ENCODE measurements around the gene KRT71. TPM values are rescaled to one million over a fixed set of nuclear protein-coding genes. Genes with fewer than 3 reads are reported as not detected.

Gene KRT71
- not detected for total RNA-seq
- long read RNA-seq, result 0 reads

- H3K27me3 ChIP-seq (ENCODE audit: low read depth), result peaks cover 11% of the 10 kb centered on the region
- intact Hi-C loops (cut with DNase I), result no loop called here
- H3K4me1 ChIP-seq, result no peaks in the 10 kb centered on the region
- TF ChIP-seq, protein P1, sequence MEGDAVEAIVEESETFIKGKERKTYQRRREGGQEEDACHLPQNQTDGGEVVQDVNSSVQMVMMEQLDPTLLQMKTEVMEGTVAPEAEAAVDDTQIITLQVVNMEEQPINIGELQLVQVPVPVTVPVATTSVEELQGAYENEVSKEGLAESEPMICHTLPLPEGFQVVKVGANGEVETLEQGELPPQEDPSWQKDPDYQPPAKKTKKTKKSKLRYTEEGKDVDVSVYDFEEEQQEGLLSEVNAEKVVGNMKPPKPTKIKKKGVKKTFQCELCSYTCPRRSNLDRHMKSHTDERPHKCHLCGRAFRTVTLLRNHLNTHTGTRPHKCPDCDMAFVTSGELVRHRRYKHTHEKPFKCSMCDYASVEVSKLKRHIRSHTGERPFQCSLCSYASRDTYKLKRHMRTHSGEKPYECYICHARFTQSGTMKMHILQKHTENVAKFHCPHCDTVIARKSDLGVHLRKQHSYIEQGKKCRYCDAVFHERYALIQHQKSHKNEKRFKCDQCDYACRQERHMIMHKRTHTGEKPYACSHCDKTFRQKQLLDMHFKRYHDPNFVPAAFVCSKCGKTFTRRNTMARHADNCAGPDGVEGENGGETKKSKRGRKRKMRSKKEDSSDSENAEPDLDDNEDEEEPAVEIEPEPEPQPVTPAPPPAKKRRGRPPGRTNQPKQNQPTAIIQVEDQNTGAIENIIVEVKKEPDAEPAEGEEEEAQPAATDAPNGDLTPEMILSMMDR (IDR thresholded peaks at IDR 0.05), result no peak
- H3K9me3 ChIP-seq, result no peaks in the 10 kb centered on the region
- ATAC-seq (no peak), DNase-seq (no peak)
- H3K36me3 ChIP-seq, result no peaks in the 10 kb centered on the region
- no peak within 1 kb of the TSS for H3K27ac ChIP-seq
- no peak within 1 kb of the TSS for H3K4me3 ChIP-seq
Observed at GRCh38 chr12:52552681-52553195, at the start of gene KRT71. Gene KRT71, minus strand, starts transcription at chr12:52553145. Its CDS starts 68 bp downstream, at chr12:52553077.

DNA sequence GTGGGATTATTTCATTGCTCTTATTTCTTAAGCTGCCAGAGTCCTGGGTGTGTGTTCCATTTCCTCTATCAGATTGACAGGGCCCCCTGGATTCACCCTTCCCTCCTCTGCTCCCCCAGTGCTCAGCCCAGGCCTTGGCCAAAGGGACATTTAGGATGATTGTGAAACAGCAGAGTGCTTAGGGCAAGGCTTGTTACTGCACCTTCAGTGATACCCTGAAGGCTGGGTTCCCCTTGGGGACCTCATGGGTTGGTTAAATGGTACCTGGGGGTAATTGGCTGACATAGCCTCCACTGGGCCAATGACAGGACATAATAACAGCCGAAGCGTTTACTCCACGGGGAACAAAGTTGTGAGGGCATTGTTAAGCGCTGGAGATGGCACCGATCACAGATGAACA, 49.6 kb upstream of the KRT71 start:
- peaks cover 35% of the 10 kb centered on the region for H3K27me3 ChIP-seq (ENCODE audit: low read depth)
- intact Hi-C loops (cut with DNase I), result no loop called here
- H3K4me3 ChIP-seq, result no peak overlapping the region
- TF ChIP-seq, protein P1 (IDR thresholded peaks at IDR 0.05), result no peak
- ATAC-seq (no peak), DNase-seq (no peak)
- no peaks in the 10 kb centered on the region for H3K36me3 ChIP-seq
- H3K9me3 ChIP-seq, result no peaks in the 10 kb centered on the region
- no peaks in the 10 kb centered on the region for H3K4me1 ChIP-seq
- no peak overlapping the region for H3K27ac ChIP-seq

DNA sequence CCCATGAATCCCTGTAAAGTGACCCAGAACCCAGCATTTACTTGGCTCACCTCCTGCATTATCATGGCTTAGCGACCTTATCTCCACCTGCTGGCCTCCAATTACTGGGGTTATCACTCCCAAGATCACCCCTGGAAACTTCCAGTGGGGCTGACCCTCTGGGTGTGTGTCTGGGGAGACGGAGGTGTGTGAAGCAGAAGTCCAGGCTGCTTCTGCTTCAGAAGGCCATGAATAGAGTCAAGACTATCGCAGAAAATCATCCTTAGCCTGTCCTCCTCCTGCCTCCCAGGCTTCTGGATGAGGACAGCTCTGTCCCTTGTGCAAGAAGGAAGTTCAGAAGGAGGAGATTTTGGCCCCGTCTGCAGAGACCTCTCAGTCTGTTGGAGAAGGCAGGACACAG, 48.7 kb upstream of the KRT71 start:
- no peaks in the 10 kb centered on the region for H3K36me3 ChIP-seq
- DNase-seq, result no peak
- TF ChIP-seq, protein P1 (IDR thresholded peaks at IDR 0.05), result no peak
- no peaks in the 10 kb centered on the region for H3K9me3 ChIP-seq
- no peaks in the 10 kb centered on the region for H3K4me1 ChIP-seq
- H3K27me3 ChIP-seq (ENCODE audit: low read depth), result peaks cover 35% of the 10 kb centered on the region
- H3K27ac ChIP-seq, result no peak overlapping the region
- ATAC-seq, result no peak
- intact Hi-C loops (cut with DNase I), result no loop called here
- no peak overlapping the region for H3K4me3 ChIP-seq

DNA sequence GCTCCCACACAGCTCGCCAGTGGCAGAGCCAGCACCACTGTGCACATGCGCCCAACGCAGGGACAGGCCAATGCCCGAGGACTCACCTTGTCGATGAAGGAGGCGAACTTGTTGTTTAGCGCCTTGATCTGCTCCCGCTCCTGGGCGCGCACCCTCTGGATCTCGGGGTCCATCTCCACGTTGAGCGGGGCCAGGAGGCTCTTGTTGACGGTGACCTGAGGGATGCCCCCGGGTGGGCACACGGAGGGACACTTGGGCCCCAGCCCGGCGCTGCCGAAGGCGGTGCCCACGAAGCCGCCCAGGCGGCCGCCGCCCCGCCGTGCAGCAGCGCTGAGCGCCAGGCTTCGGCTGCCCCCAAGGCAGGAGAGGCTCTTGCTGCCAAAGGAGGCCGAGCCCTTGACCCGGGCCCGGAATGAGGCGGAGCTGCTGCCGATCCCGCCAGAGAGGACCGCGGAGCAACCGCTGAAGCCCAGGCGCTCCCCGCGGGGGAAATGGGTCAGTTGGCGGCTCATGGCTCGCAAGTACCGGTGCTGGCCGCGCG, 48.1 kb upstream of the KRT71 start, which contains the start of gene KRT72:
TSS of gene KRT72 (minus strand) at position 523 of the 541 bp plus-strand sequence. CDS start at position 512, 11 bp downstream.
- TF ChIP-seq, protein P1 (IDR thresholded peaks at IDR 0.05), result no peak
- ATAC-seq, result no peak
- intact Hi-C loops (cut with DNase I), result no loop called here
- H3K4me1 ChIP-seq, result no peaks in the 10 kb centered on the region
- H3K27me3 ChIP-seq (ENCODE audit: low read depth), result peaks cover 35% of the 10 kb centered on the region
- H3K27ac ChIP-seq, result no peak within 1 kb of the TSS
- no peak within 1 kb of the TSS for H3K4me3 ChIP-seq
- no peaks in the 10 kb centered on the region for H3K9me3 ChIP-seq
- H3K36me3 ChIP-seq, result no peaks in the 10 kb centered on the region
- DNase-seq, result no peak

DNA sequence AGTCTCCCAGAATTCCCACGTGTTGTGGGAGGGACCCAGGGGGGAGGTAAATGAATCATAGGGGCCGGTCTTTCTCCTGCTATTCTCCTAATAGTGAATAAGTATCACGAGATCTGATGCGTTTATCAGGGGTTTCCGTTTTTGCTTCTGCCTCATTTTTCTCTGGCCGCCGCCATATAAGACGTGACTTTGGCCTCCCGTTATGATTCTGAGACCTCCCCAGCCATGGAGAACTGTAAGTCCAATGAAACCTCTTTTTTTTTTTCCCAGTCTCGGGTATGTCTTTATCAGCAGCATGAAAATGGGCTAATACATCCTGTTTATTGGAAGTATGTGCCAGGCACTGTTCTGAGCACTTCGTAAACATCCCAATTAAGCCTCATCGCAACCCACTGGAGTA, 47.5 kb upstream of the KRT71 start:
- DNase-seq, result no peak
- TF ChIP-seq, protein P1 (IDR thresholded peaks at IDR 0.05), result no peak
- H3K27me3 ChIP-seq (ENCODE audit: low read depth), result peaks cover 35% of the 10 kb centered on the region
- H3K27ac ChIP-seq, result no peak overlapping the region
- intact Hi-C loops (cut with DNase I), result no loop called here
- no peaks in the 10 kb centered on the region for H3K4me1 ChIP-seq
- ATAC-seq, result no peak
- no peaks in the 10 kb centered on the region for H3K9me3 ChIP-seq
- no peak overlapping the region for H3K4me3 ChIP-seq
- no peaks in the 10 kb centered on the region for H3K36me3 ChIP-seq
